Measurements from ENCODE around the gene ADO. TPM values are rescaled to one million over a fixed set of nuclear protein-coding genes. Genes with fewer than 3 reads are reported as not detected.
"Not testable (repeated sequence)": the region's sequence is repeated elsewhere in the genome, so short reads cannot be mapped to it uniquely, and the experiment has no call there.

ADO gene
- 15.6 TPM for total RNA-seq

DNA sequence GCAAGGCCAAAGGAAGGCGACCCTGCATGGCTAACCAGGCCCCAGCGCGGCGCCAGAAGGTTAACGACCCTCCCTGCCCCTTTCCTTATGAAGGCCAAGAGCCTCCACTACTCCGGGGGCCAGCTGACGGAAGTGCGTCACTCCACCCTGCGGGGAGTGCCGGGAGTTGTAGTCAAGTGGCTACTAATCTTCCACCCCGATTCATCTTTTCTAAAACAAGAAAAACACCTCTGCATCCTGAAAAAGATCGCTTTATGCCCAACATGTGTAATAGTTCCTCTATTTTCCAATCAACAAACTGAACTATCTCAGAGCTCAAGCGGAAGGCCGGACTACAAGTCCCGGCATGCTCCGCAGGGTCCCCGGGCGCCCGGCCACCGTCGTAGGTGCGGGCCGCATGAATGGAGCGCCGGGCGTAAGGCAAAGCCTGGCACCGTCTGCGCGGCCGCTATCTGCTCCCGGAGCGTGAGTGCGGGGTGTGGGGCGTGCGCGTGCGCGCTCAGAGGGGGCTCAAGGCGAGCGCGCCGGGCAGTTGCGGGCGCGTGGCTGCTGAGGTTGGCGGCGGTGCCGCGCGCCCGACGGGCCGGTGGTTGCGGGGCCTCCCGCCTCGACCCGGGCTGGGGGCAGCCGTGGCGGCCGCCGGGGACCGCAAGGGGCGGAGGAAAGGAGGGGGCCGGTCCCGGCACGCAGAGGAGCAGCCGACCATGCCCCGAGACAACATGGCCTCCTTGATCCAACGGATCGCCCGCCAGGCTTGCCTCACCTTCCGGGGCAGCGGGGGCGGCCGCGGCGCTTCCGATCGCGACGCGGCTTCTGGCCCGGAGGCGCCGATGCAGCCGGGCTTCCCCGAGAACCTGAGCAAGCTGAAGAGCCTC, at the start of gene ADO:
Gene ADO, plus strand, starts transcription at position 365 of the 875 bp plus-strand sequence. Its CDS starts 340 bp downstream, at position 705.
- DNase-seq, result peak; percentile 92

DNA sequence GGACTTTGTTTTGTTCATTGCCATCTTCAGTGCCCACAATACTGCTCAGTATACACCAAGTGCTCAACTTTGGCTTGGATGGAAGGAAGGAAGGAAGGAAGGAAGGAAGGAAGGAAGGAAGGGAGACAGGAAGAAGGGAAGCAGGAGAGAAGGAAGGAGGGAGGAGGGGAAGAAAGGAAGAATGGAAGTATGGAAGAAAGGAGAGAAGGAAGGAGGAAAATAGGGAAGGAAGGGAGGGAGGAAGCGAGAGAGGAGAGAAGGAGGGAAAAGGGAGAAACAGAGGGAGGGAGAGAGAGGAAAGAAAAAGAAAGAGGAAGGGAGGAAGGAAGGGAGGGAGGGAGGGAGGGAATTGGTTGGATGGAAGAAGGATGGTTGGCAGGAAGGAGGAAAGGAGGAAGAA, 49.6 kb upstream of the ADO start:
- DNase-seq, result no peak

DNA sequence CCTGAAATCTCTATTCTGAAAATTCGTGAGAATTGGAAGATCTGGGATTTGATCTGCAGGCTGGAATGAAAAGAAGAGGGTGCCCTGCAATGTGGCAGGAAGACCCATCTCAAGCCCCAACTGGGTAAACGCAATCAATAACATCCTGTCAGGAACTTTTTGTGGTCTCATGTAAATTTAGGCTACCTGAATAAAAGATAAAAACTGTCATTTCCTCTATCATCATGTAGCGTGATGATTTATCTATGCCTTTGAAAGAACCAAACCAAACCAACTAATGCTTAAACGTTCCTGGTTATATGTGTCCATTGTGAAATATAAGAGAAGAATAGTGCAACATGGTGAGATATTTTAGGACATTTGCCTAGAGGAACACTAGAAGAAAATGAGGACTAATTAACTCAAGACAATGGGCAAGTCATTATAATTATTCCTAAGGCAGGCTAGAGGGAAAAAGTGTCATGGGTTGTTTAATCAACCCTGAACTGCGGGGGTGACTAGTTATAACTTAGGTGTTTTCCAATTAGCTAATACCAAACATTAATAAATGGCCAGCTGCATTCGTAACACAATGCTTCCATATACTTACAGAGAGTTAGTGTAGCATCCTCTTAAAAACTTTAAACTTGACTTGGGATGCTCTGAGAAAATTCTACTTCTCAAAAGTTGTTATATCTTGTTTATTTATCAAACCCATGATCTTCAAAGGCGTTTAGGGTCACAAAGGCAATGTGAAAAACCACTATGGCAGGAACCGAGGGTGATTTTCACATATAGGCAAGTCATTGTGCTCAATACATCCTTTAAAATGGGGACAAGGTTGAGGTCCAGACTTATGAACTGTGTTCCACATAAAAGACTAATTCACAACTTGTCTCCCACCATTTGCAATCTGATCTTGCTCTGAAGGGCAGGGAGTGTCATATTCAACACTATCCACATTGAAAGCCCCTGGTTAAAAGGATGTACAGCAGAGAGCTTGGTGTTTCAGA, 48.6 kb upstream of the ADO start:
- no peak for DNase-seq

DNA sequence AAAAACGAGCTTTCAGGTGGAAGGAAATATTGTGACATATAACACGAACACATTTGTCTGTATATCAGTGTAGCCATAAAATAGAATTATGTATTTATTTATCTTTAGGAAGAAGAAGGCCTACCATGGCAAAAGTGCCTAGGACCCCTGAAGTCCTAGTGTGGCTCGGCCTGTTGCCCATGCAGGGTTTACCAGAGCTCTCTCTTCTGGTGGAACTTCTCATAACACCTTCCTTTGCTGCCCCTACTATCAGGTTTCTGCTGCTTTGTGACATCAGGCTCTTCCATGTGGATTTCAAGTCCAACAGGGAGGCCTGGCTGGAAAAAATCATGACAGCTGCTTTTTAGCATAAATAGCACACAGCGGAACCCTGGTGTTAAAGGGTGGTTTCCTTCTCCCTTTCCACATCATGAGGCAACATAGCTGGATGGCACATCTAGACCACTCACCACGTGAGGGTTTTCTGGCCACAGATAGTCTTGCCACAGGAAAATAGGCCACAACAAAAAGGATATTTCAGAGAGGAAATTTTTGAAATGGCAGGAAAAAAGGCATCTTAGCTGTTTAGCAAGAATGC, 44.8 kb upstream of the ADO start:
- no peak for DNase-seq

DNA sequence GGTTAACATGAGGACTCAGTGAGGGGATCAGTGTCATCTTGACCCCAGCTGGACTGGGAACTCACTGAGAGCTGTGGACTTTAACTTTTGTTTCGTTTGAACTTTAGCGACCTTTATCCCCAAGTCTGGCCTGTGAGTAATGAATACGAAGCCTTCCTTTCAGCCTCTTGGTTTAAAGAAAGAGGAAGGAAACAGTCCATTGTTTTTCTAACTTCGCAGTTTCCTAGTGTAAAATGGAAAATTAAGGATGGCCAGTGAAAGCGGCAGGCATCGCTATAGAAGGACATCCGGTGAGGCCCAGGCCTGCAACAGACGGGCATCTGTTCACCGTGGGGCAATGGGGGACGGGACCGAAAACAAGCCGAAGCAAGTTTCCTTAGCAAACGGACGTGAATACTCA, 44.1 kb upstream of the ADO start:
- DNase-seq, result peak; percentile 19

DNA sequence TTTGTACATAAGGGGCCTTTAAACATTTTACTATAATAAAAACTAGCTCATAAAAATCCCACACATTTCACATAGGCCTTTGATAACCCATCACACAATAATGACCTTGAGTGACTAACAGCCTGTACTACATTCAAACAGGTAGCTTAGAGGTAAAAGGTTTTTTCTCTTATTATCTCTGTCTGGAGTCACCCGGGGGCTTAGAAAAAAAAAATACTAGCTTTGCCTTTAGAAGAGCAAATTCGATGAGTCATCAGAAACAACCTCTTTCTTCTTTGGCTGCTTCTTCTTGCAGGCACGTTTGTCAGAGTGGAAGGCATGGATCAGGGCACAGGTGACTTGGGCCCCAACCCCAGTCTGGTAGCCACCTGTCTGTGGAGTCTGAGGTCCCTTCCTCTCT, 43.4 kb upstream of the ADO start:
- DNase-seq, result no peak

DNA sequence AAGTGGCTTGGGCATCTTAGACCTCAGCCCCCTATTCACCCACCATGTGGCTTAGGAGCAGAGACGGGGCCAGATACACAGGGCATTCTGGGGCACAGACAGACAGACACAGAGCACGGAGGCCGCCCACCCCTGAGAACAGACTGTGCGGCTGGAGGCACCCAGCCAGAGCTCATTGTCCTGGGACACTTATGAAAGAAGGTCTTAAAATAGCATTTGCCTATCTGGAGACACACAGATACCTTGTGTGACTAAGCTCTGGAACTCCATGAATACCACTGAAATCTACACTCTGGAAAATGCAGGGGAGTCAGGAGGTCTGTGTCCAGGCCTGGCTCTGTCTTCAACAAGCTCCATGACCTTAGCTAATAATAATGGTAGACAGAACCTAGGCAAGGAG, 41.4 kb upstream of the ADO start:
- no peak for DNase-seq

DNA sequence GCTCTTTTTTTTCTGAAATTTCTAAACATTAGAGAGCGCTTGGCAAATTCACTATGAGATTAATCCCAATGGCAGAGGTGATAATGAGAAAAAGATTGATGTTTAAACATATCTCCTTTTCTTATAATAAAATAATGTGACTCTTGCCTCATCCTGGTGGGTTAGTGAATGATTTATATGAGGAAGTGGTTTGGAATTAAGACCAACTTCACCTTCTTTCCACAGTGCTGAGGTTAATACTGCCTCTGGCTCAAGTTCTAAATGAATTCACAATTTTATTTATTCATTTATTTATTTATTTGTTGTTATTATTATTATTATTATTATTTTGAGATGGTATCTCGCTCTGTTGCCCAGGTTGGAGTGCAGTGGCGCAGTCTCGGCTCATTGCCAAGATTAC, 40.5 kb upstream of the ADO start:
- no peak for DNase-seq

DNA sequence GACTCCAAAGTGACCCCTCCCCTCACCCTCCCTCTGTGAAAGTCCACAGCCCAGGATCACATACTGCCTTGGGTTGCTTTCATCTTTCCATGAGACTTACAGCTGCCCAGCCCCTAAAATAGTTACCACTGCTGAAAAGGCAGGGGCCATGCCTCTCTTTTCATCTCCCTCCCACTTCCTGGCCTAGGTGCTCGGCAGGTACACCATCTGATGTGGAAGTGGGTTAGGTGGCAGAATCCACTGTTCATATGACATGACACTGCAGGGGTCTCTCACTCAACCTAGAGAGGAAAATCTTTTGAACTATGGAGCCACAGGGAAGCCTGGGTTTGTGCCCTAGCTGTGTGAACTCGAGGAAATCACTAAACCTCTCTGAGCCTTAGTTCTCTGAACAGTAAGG, 38.8 kb upstream of the ADO start:
- no peak for DNase-seq

DNA sequence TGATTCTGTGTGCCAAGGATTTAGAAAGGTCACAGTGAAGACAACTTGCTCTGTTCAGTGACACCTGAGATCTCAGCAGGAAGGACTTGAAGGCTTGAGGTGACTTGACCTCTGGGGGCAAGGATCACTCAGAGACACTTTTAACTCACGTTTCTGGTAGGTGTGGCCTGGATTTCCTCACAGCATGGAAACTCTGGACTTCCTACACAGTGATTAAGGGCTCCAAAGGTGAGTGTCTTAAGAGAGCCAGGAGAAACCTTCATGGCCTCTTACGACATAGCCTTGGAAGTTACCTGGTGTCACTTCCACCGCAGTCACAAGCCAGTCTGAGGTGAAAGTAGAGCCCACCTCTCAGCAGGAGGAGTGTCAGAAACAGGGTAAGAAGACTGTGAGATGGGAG, 38.1 kb upstream of the ADO start:
- no peak for DNase-seq

DNA sequence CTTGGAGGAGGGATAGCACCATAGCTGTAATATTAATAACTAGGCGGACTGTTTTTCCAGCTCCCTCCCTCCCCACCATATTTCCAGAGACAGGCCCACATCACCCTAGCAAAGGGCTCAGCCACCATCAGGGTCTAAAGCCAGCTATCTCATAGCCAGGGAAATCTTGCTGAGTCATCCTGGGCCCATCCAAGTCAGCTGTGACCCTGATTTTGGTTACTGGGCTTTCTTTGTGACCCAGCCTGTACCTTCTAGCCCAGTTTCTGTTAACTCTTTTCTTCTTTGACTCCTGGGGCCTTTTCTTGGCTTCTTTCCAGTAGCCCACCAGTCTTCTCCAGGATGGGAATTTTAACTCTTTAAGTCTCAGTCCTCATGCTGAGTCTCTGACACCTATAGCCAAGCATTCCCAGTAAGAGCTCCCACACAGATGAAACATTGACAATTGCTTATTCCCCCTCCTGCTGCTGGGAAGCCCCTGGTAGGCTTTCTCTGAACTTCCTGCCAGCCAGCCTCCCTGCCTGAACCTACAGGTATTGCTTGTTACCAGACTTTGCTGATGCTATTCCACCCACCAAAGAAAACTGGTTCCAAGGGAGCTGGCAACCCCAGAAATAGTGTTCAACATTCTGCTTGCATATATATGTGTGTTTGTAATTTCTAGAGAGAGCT, 34.8 kb upstream of the ADO start:
- DNase-seq, result no peak

DNA sequence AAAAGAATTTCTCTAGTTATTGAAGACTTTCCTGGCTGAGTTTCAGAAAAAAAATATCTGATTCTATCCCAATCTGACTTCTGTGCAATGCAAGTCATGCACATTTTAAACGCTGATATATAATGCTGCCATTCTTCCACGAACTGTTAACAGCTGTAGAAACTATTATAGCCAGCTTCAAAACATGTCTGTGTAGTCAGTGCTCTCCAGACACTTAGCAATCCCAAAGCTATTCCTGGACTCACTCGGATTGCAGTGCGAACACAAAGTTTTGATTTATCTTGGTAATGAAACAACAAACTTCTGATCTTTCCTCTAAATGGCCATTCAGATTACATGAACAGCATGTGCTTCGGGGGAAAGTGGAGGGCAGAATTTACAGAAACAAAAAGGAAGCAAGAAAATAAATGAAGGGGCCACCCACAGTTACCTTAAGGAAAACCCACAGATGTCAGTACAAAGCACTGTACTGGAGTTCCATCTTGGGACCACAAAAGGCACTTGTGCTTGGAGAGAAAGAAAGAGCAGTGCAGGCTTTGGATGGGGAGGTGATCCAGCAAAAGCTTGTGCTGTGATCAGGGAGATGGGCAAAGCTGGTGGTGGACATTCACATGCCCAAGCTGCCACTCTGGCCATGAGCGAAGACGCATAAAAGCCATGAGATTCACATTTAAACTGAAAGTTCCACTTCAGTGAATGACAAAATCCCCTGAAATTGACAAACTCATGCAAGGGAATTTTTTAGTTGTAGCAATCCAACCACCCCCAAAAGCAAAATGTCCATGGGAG, 32.1 kb upstream of the ADO start:
- peak; percentile 60 for DNase-seq

DNA sequence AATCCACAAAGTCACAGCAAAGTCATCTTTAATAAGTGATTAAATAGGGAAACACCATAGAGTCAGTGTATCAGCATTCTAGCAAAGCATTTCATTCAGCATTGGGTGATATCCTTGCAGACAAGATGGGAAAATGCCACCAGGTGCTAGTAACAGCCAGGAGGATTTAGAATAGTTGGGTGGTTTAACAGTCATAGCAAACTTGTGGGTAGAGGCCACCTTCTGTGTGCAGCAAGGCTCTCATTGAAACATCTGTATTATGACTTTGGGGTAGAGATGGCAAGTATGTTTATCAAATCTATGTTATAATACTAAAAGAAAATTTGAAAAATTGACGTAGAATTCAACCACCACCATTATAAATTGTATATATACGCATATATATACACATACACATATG, 26.4 kb upstream of the ADO start:
- no peak for DNase-seq

DNA sequence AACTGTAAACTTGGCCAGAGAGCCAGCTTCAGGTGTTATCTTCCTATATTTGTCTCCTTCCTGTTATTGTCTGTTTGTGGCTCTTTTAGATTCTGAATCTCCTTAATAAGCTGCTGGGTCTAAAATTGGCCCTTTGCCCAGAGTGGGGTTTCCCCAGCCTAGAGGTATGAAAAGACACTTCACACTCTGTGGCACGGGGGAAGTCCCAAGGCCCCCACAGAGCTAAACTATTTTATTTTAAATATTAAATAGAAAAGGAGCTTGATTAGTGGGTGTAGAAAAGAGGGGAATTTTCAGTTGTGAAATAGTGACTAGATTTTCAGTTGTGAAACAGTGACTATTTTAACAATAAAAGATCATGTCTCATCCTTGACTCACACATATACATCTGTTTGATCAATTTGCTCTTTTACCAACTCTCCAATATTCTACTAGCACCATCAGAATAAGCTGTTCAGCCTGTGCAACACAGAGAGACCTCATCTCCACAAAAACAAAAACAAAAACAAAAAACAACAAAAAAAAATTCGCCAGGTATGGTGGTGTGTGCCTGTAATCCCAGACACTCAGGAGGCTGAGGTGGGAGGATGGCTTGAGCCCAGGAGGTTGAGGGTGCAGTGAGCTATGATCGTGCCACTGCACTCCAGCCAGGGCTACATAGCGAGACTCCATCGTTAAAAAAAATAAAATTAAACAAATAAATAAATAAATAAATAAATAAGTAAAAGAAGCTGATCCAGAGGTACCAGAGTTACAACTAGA, 24.9 kb upstream of the ADO start:
- DNase-seq, result no peak

DNA sequence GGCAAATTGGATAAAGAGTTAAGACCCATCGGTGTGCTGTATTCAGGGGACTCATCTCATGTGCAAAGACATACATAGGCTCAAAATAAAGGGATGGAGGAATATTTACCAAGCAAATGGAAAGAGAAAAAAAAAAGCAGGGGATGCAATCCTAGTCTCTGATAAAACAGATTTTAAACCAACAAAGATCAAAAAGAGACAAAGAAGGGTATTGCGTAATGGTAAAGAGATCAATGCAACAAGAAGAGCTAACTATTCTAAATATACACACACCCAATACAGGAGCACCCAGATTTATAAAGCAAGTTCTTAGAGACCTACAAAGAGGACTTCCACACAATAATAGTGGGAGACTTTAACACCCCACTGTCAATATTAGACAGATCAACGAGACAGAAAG, 20.0 kb upstream of the ADO start:
- not testable (repeated sequence) for DNase-seq

DNA sequence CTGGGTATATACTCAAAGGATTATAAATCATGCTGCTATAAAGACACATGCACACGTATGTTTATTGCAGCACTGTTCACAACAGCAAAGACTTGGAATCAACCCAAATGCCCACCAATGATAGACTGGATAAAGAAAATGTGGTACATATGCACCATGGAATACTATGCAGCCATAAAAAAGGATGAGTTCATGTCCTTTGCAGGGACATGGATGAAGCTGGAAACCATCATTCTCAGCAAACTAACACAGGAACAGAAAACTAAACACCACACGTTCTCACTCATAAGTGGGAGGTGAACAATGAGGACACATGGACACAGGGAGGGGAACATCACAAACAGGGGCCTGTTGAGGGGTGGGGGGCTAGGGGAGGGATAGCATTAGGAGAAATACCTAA, 16.2 kb upstream of the ADO start:
- DNase-seq, result not testable (repeated sequence)

DNA sequence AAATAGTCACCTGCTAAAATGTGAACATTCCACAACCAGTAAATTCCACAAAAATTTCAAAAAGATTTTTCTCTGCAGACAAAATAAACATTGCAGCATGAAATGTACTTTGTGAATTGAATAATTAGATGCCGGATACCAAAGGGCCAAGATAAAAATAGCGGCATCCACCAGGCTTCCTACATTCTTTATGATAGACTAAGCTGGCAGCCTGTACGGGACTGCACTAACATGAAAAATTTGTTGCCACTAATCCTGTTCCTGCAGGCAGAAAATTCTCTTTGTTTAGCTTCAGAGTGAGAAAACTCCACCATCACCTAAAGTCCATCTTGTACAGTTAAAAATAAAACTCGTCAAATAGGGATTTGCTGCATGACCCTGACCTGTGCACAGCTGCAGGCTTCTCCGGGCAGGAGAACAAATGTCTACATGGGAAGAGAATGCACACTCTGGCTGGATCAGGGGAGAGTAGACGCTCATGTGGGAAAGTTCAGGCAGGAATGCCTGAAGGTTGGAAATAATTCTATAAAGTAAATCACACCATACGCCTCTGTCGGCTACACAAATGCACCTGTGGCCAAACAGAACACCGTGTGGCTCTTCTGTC, 15.6 kb upstream of the ADO start:
- DNase-seq, result no peak

DNA sequence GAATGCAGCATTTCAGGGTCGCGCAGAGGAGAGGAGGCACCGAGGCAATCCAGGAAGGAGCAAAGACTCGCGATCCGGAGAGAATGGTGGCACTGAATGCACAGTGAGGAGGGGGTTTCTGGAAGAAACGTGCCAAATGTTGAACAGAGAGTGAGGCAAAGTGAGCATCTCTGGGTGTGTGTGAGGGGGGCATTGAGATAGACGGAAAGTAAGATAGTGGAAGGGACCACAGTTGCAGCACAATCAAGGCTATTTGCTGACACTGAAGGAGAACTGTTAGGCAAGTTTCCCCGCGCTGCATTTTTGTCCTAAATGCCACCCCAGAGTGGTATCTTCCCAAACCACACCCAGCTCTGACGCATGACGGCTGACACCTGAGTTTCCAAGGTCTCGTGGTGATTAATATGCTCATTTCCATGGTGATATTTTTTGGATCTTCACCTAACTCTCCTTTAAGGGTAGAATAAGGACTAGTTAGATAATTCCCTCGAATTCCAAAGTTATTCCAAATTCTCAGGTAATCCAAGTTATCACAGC, 14.4 kb upstream of the ADO start:
- DNase-seq, result no peak

DNA sequence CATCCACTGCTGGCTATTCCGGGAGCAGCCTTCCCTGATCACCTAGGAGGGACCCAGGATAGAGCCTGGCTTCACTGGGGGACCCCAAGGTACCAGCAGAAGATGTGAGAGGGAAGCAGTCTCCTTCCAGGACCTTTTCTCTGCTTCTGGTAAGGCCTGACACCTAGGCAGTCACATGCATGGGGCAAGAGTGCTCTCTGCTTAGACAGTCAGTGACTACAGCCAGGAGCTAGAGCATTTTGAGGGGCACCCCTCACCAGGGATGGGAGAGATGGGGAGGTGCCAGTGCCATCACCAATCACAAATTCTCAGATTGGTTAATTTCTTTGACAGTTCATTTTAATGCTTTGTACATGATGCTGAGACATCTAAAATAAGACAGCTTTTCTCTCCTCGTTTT, 13.9 kb upstream of the ADO start:
- DNase-seq, result no peak

DNA sequence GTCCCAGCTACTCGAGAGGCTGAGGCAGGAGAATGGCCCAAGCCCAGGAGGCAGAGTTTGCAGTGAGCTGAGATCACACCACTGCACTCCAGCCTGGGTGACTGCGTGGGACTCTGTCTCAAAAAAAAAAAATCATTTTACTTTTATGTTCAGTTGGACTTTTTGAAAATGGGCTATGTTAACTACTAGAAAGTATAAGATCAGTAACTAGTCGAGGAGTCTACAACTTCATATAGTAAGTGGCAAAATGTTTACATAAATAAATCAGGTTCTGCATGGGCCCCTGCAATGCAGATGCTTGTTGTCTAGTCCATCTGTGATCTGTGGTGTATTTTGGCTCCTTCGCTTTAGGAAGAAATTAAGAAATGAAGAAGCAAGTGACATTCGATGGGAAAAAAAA, 12.3 kb upstream of the ADO start:
- DNase-seq, result no peak

Measured in skin of body (tissue), 2 donors.